Panc1 (cell line): Measurements from ENCODE around the gene ADAM22. TPM values are rescaled to one million over a fixed set of nuclear protein-coding genes. Genes with fewer than 3 reads are reported as not detected.

ENCODE experiments used
- ATAC-seq: fragments of 200-7000 bp; cut with Tn5 transposase; 2 replicates; pipeline ENCODE4 v1.9.1; 2020; ENCODE audit warnings: mild to moderate bottlenecking, moderate library complexity
- BruUV-seq: library from RNA; stranded (reverse); fragments of 400-500 nt; replicated peaks from 2 replicates; lab custom pipeline; 2021; lab: Mats Ljungman, UMichigan
- CTCF ChIA-PET: fragments of 300-600 bp; sonication (Branson Sonifier 250); formaldehyde crosslinking; loops from one replicate; lab custom pipeline; 2022; ENCODE audit warnings: antibody characterized with exemption; lab: Charles Lee
- POLR2A ChIA-PET: fragments of 300-600 bp; sonication (Branson Sonifier 250); formaldehyde crosslinking; loops from one replicate; lab custom pipeline; 2022; ENCODE audit warnings: antibody characterized with exemption; lab: Charles Lee
- DNase-seq: peaks from one replicate; pipeline ENCODE4 v3.0.0-alpha.2; 2010; ENCODE audit warnings: low read depth, low spot score
- H3K27ac ChIP-seq: 2 replicates; pipeline ENCODE4 v1.5.1; 2011; ENCODE audit warnings: mild to moderate bottlenecking, low read length, inconsistent platforms
- H3K27me3 ChIP-seq: fragments of 200-500 bp; sonication (Bioruptor generic); 2 replicates; pipeline ENCODE4 v1.6.0; 2014; ENCODE audit warnings: low read length, inconsistent platforms; ENCODE audit not compliant: control insufficient read depth, insufficient read depth
- H3K36me3 ChIP-seq: fragments of 200-500 bp; sonication (Bioruptor generic); 2 replicates; pipeline ENCODE4 v1.5.1; 2014; ENCODE audit warnings: inconsistent platforms, mild to moderate bottlenecking, low read length, moderate library complexity; ENCODE audit not compliant: control insufficient read depth, insufficient read depth
- H3K4me1 ChIP-seq: 2 replicates; pipeline ENCODE4 v1.5.1; 2011; ENCODE audit warnings: inconsistent platforms, mild to moderate bottlenecking, low read length, moderate library complexity; ENCODE audit not compliant: control insufficient read depth, insufficient read depth
- H3K4me3 ChIP-seq, 2 experiments: 2 replicates each; pipeline ENCODE4 v1.5.1; 2011 to 2012; ENCODE audit warnings: low read depth in 2 of 2, low read length in 2 of 2, mild to moderate bottlenecking in 2 of 2, inconsistent platforms in 1 of 2, moderate library complexity in 1 of 2
- H3K9me3 ChIP-seq: fragments of 200-500 bp; sonication (Bioruptor generic); 2 replicates; pipeline ENCODE4 v1.5.1; 2014; ENCODE audit warnings: low read depth, mild to moderate bottlenecking, inconsistent platforms, low read length, moderate library complexity; ENCODE audit not compliant: control insufficient read depth, insufficient read depth
- POLR2AphosphoS5 ChIP-seq: IDR thresholded peaks from 2 replicates; pipeline ENCODE4 v1.6.1; 2012; ENCODE audit warnings: mild to moderate bottlenecking, low read depth, low read length, moderate library complexity
- REST ChIP-seq, 2 experiments: IDR thresholded peaks; 2 replicates each; pipeline ENCODE4 v1.6.1; 2011 to 2012; ENCODE audit warnings: low read depth in 2 of 2, control low read depth in 1 of 2, low read length in 1 of 2, mild to moderate bottlenecking in 1 of 2, moderate library complexity in 1 of 2; ENCODE audit not compliant: insufficient read depth in 1 of 2
- SIN3A ChIP-seq: IDR thresholded peaks from 2 replicates; pipeline ENCODE4 v1.6.1; 2012; ENCODE audit warnings: low read depth, mild to moderate bottlenecking, low read length, moderate library complexity, borderline replicate concordance; ENCODE audit not compliant: insufficient read depth
- TCF7L2 ChIP-seq: IDR thresholded peaks from 2 replicates; pipeline ENCODE4 v1.6.1; 2011; ENCODE audit warnings: mild to moderate bottlenecking, low read depth, low read length, inconsistent platforms
- in situ Hi-C: cut with HindIII; loops from 2 replicates; pipeline ENCODE4 v1.10.0; 2016; ENCODE audit warnings: low sequenced_read_pairs, low pct_unique_long_range_greater_than_20kb
- intact Hi-C: fragments of 100-400 bp; cut with micrococcal nuclease; formaldehyde crosslinking; loops from one replicate; pipeline ENCODE4 v1.10.0; 2022; ENCODE audit not compliant: unreplicated experiment
- total RNA-seq: library from RNA; stranded (reverse); gene quantifications from one replicate; pipeline ENCODE4 v1.2.1, GENCODE V29; 2021; ENCODE audit not compliant: unreplicated experiment
- TF ChIP-seq, protein P1 (sequence below): fragments of 450-650 bp; IDR thresholded peaks from 2 replicates; pipeline ENCODE4 v1.5.1; 2017; ENCODE audit warnings: mild to moderate bottlenecking

Gene ADAM22
- total RNA-seq, 1 experiment from 2014 or later = 4.2 TPM

GRCh38 chr7:88042803-88043202, 108.8 kb downstream of the ADAM22 start:
- BruUV-seq = no TSS peak
- in situ Hi-C loops = no loop called here
- POLR2A ChIA-PET = no interaction called here
- Histone ChIP-seq H3K27me3 (no peaks in the 10 kb centered on the region), H3K36me3 (no peaks in the 10 kb centered on the region), H3K4me3 (no peak overlapping the region), H3K4me1 (no peaks in the 10 kb centered on the region), H3K27ac (no peak overlapping the region), H3K9me3 (no peaks in the 10 kb centered on the region)
- CTCF ChIA-PET = no interaction called here
- no peak for TF ChIP-seq REST (IDR thresholded peaks at IDR 0.05; ENCODE audit: insufficient read depth in 1 of 2, low read depth in 2 of 2, low read length in 1 of 2)
- no peak for TF ChIP-seq POLR2AphosphoS5
- no peak for TF ChIP-seq SIN3A
- TF ChIP-seq TCF7L2 = no peak
- TF ChIP-seq, protein P1, sequence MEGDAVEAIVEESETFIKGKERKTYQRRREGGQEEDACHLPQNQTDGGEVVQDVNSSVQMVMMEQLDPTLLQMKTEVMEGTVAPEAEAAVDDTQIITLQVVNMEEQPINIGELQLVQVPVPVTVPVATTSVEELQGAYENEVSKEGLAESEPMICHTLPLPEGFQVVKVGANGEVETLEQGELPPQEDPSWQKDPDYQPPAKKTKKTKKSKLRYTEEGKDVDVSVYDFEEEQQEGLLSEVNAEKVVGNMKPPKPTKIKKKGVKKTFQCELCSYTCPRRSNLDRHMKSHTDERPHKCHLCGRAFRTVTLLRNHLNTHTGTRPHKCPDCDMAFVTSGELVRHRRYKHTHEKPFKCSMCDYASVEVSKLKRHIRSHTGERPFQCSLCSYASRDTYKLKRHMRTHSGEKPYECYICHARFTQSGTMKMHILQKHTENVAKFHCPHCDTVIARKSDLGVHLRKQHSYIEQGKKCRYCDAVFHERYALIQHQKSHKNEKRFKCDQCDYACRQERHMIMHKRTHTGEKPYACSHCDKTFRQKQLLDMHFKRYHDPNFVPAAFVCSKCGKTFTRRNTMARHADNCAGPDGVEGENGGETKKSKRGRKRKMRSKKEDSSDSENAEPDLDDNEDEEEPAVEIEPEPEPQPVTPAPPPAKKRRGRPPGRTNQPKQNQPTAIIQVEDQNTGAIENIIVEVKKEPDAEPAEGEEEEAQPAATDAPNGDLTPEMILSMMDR = no peak
- intact Hi-C loops = no loop called here
- ATAC-seq (no peak), DNase-seq (no peak)

GRCh38 chr7:88044069-88044468, 110.0 kb downstream of the ADAM22 start:
- intact Hi-C loops = no loop called here
- no TSS peak for BruUV-seq
- ATAC-seq = no peak

More at GRCh38 chr7:88044069-88044468, 110.0 kb downstream of the ADAM22 start:
- no peaks in the 10 kb centered on the region for H3K9me3 ChIP-seq
- ChIA-PET POLR2A (no interaction called here), CTCF (no interaction called here)
- H3K27me3 ChIP-seq = no peaks in the 10 kb centered on the region
- no peak overlapping the region for H3K4me3 ChIP-seq
- in situ Hi-C loops = no loop called here
- H3K27ac ChIP-seq = no peak overlapping the region
- TF ChIP-seq, protein P1 = no peak
- no peaks in the 10 kb centered on the region for H3K4me1 ChIP-seq
- H3K36me3 ChIP-seq = no peaks in the 10 kb centered on the region
- DNase-seq = no peak
